ENCODE measurements around the gene DDAH1. TPM values are rescaled to one million over a fixed set of nuclear protein-coding genes. Genes with fewer than 3 reads are reported as not detected.

DDAH1 gene
- total and polyA plus RNA-seq, 2 of the 8 experiments (the other 6 are each of a cell fraction or from before 2014, with no cell fraction given): 22.8 to 54.5 TPM

- Histone ChIP-seq H3K79me1 (ENCODE audit: low read depth, low read length) (0 out of 2 replicates have a peak, but pooled peaks cover 2% of the 10 kb centered on the region), H2BK20ac (ENCODE audit: low read length) (no peak within 1 kb of the TSS), H3K27ac (ENCODE audit: low read depth, low read length) (peak within 1 kb of the TSS; percentile 84), H4K91ac (replicated peaks; ENCODE audit: insufficient read length, low read length) (no peak within 1 kb of the TSS), H3K27me3 (replicated peaks in 1 of 4; ENCODE audit: control insufficient read depth in 3 of 4, extremely low read depth in 1 of 4, insufficient read depth in 3 of 4, low read length in 3 of 4) (no peaks in the 10 kb centered on the region), H4K20me1 (replicated peaks in 1 of 2; ENCODE audit: control insufficient read depth in 1 of 2, insufficient read depth in 2 of 2, low read length in 2 of 2) (peaks cover 2% of the 10 kb centered on the region in 2 experiments), H2BK12ac (ENCODE audit: low read depth, low read length) (0 out of 2 replicates have a peak within 1 kb of the TSS, but pooled peaks have one; percentile 30), H4K8ac (ENCODE audit: extremely low read depth, insufficient read depth, low read length) (peak within 1 kb of the TSS; percentile 74; the same call in 1 of the 2 replicates), H4K5ac (ENCODE audit: insufficient read length, low read depth, low read length) (peak within 1 kb of the TSS; percentile 38), H3K4me1 (replicated peaks in 1 of 4; ENCODE audit: control insufficient read depth in 3 of 4, insufficient read depth in 4 of 4, low read length in 3 of 4) (peaks cover 0 to 6% (median 0%) of the 10 kb centered on the region in 4 experiments; a peak in 1 of 7 replicates), H3K23me2 (ENCODE audit: low read depth, low read length) (peaks cover 7% of the 10 kb centered on the region), H3K4me2 (ENCODE audit: insufficient read depth in 1 of 2, low read depth in 2 of 2, low read length in 2 of 2) (peak within 1 kb of the TSS; percentile 66 to 86), H3K79me2 (ENCODE audit: control insufficient read depth in 1 of 2, insufficient read depth in 2 of 2, low read length in 2 of 2) (peaks cover 9 to 40% of the 10 kb centered on the region in 2 experiments), H3K9me3 (ENCODE audit: insufficient read depth in 2 of 2, low read depth in 1 of 2, low read length in 1 of 2) (no peaks in the 10 kb centered on the region), H2BK5ac (ENCODE audit: low read depth, low read length) (peak within 1 kb of the TSS; percentile 76), H2BK15ac (ENCODE audit: low read length) (no peak within 1 kb of the TSS), H3K4ac (replicated peaks; ENCODE audit: insufficient read length, low read depth, low read length) (no peak within 1 kb of the TSS), H2BK120ac (replicated peaks; ENCODE audit: low read depth, low read length) (no peak within 1 kb of the TSS), H3K9ac (replicated peaks in 1 of 4; ENCODE audit: extremely low read depth in 1 of 4, low read depth in 3 of 4, low read length in 3 of 4) (peak within 1 kb of the TSS; percentile 67 to 90 (median 82)), H3K56ac (replicated peaks; ENCODE audit: insufficient read length, low read depth, low read length) (no peak within 1 kb of the TSS), H2AK5ac (ENCODE audit: low read depth, low read length) (no peak within 1 kb of the TSS; the same call in 1 of the 2 replicates), H3K36me3 (ENCODE audit: control insufficient read depth in 2 of 4, insufficient read depth in 4 of 4, low read length in 3 of 4) (peaks cover 0 to 4% (median 0%) of the 10 kb centered on the region in 4 experiments; a peak in 2 of 8 replicates), H2AFZ (ENCODE audit: low read length) (peak within 1 kb of the TSS; percentile 24), H3K23ac (ENCODE audit: insufficient read length) (no peak within 1 kb of the TSS), H3K14ac (ENCODE audit: insufficient read length) (no peak within 1 kb of the TSS), H3K18ac (ENCODE audit: extremely low read depth, low read length) (peak within 1 kb of the TSS; percentile 35; the same call in 1 of the 2 replicates), H3K4me3 (ENCODE audit: extremely low read depth in 1 of 4, insufficient read depth in 2 of 4, low read depth in 3 of 4, low read length in 4 of 4) (peak within 1 kb of the TSS; percentile 81 to 99 (median 91))
- DNase-seq (ENCODE audit: low read depth in 1 of 2, low spot score in 2 of 2) (peak; percentile 96 to 98), FAIRE-seq (peak; percentile 42)
- POLR2A ChIA-PET (ENCODE audit: partially characterized antibody): interaction anchor here (0.6 to 2.1 kb wide), 10 partner anchors 8 to 1196 kb away, joined by 3 to 11 read pairs (median 4); partner anchors contain the start of genes C1orf52, CCN1 and SYDE2
- CTCF ChIA-PET (ENCODE audit: partially characterized antibody): interaction anchor here (0.9 to 9.5 kb wide), 5 partner anchors 9 to 331 kb away, joined by 3 to 65 read pairs (median 7); partner anchors contain the start of gene C1orf52
- WGBS, 2 experiments (ENCODE audit: extremely low coverage in 1 of 2, insufficient coverage in 1 of 2, insufficient read length in 1 of 2, insufficient replicate concordance in 2 of 2, low coverage in 1 of 2, low lambda C conversion rate in 2 of 2, missing lambda C conversion rate in 1 of 2): 1% methylated on average over 59 of the region's 78 CpGs; no CpG with 5 or more reads in 1 of the 2 experiments
- TF ChIP-seq ASH2L (IDR thresholded peaks at IDR 0.05; ENCODE audit: low read length) (peak; percentile 76), RAD21 (IDR thresholded peaks at IDR 0.05 in 1 of 2, conservative IDR thresholded peaks at IDR 0.05 in 1 of 2; ENCODE audit: low read depth in 2 of 2, low read length in 2 of 2) (no peak; a peak in 1 of 4 replicates), SIX5 (IDR thresholded peaks at IDR 0.05; ENCODE audit: low read depth, low read length) (no peak), SAP30 (IDR thresholded peaks at IDR 0.05; ENCODE audit: insufficient read depth, insufficient replicate concordance, low read length) (no peak), SP2 (IDR thresholded peaks at IDR 0.05; ENCODE audit: low read length) (no peak), CBX8 (IDR thresholded peaks at IDR 0.05; ENCODE audit: borderline replicate concordance, low read depth, low read length) (no peak), POLR2A (IDR thresholded peaks at IDR 0.05; ENCODE audit: control extremely low read depth in 1 of 2, low read depth in 2 of 2, low read length in 2 of 2) (peak; percentile 67 to 82), GABPA (IDR thresholded peaks at IDR 0.05; ENCODE audit: borderline replicate concordance, insufficient read depth, low read length) (no peak), EP300 (IDR thresholded peaks at IDR 0.05; ENCODE audit: borderline replicate concordance in 1 of 2, low read depth in 2 of 2, low read length in 2 of 2) (0 out of 3 replicates have a peak, but pooled peaks of 1 of the 2 experiments have one; percentile 33), SP1 (IDR thresholded peaks at IDR 0.05; ENCODE audit: low read depth, low read length) (peak; percentile 71; the same call in 1 of the 2 replicates)
Observed at GRCh38 chr1:85276215-85276977, 188.6 kb downstream of the DDAH1 start, which contains the start of gene BCL10. BCL10 (minus strand) TSS chr1:85276632; CDS start chr1:85276352, 280 bp downstream.
